HepG2 (cell line): Measurements from ENCODE around the gene PWP1. TPM values are rescaled to one million over a fixed set of nuclear protein-coding genes. Genes with fewer than 3 reads are reported as not detected.

Experiments used
- EED ChIP-seq: sonication (generic); formaldehyde crosslinking; IDR thresholded peaks from 2 replicates; pipeline ENCODE4 v1.5.0; 2020; ENCODE audit warnings: mild to moderate bottlenecking, missing genetic modification reagents
- FOXC1 ChIP-seq: sonication (generic); formaldehyde crosslinking; IDR thresholded peaks from 2 replicates; pipeline ENCODE4 v1.8.0; 2022; ENCODE audit warnings: mild to moderate bottlenecking, missing genetic modification reagents, borderline replicate concordance
- GATAD2A ChIP-seq: IDR thresholded peaks from 2 replicates; pipeline ENCODE4 v1.6.1; 2016
- KLF12 ChIP-seq: sonication (generic); formaldehyde crosslinking; IDR thresholded peaks from 2 replicates; pipeline ENCODE4 v1.4.0; 2020; ENCODE audit warnings: missing genetic modification reagents, borderline replicate concordance
- MTERF4 ChIP-seq: sonication (generic); formaldehyde crosslinking; IDR thresholded peaks from 2 replicates; pipeline ENCODE4 v1.8.0; 2023; ENCODE audit warnings: mild to moderate bottlenecking, missing genetic modification reagents
- PITX1 ChIP-seq: sonication (generic); formaldehyde crosslinking; IDR thresholded peaks from 2 replicates; pipeline ENCODE4 v1.5.1; 2020; ENCODE audit warnings: mild to moderate bottlenecking, missing genetic modification reagents
- POLR2AphosphoS5 ChIP-seq: IDR thresholded peaks from 2 replicates; pipeline ENCODE4 v1.6.1; 2012; ENCODE audit warnings: low read depth, low read length
- ZFP36L2 ChIP-seq: sonication (generic); formaldehyde crosslinking; IDR thresholded peaks from 2 replicates; pipeline ENCODE4 v1.4.0; 2020; ENCODE audit warnings: missing genetic modification reagents
- ZNF615 ChIP-seq: sonication (generic); formaldehyde crosslinking; IDR thresholded peaks from 2 replicates; pipeline ENCODE4 v1.5.0; 2020; ENCODE audit warnings: mild to moderate bottlenecking, missing genetic modification reagents, borderline replicate concordance
- polyA plus RNA-seq, 8 experiments: library from polyadenylated mRNA; depleted of rRNA in 3 of 8; stranded (reverse) in 7 of 8; unstranded in 1 of 8; fragments of >200 nt; fragmentation: Illumina TruSeq in 4 of 8; extraction: Trizol in 4 of 8; gene quantifications; 2 replicates each; pipeline versions ENCODE4 v1.2.1 to v1.2.3, GENCODE V29; 2011 to 2016; ENCODE audit warnings: low read depth in 4 of 8, missing spikeins in 1 of 8, mixed read lengths in 1 of 8; ENCODE audit not compliant: insufficient read depth in 1 of 8
- total RNA-seq, 5 experiments: library from RNA; depleted of rRNA; stranded (reverse); fragments of >200 nt; fragmentation: Illumina TruSeq; extraction: Trizol; gene quantifications; 2 replicates each; pipeline ENCODE4 v1.2.3, GENCODE V29; 2016; ENCODE audit warnings: low read depth in 1 of 5
- TF ChIP-seq, protein P1 (sequence below): IDR thresholded peaks from 2 replicates; pipeline ENCODE4 v1.6.1; 2012; ENCODE audit warnings: low read depth, low read length, improper control_type of control experiment
- TF ChIP-seq, protein P2 (sequence below): sonication (generic); formaldehyde crosslinking; conservative IDR thresholded peaks from 2 replicates; pipeline ENCODE4 v1.8.0; 2022; ENCODE audit warnings: mild to moderate bottlenecking, moderate library complexity, missing genetic modification reagents
- TF ChIP-seq, protein P3 (sequence below): IDR thresholded peaks from 2 replicates; pipeline ENCODE4 v1.6.1; 2016; ENCODE audit warnings: low read depth, missing genetic modification reagents, missing compliant biosample characterization
- TF ChIP-seq, protein P4 (sequence below): sonication (generic); formaldehyde crosslinking; IDR thresholded peaks from 2 replicates; pipeline ENCODE4 v1.4.0; 2020; ENCODE audit warnings: low read depth, mild to moderate bottlenecking, missing genetic modification reagents
- TF ChIP-seq, protein P5 (sequence below): sonication (generic); formaldehyde crosslinking; conservative IDR thresholded peaks from 2 replicates; pipeline ENCODE4 v1.5.0; 2020; ENCODE audit warnings: missing genetic modification reagents

Gene PWP1
- total and polyA plus RNA-seq, 2 of the 13 experiments (the other 11 are each of a cell fraction or from before 2014, with no cell fraction given): 65.9 to 70.2 TPM

DNA sequence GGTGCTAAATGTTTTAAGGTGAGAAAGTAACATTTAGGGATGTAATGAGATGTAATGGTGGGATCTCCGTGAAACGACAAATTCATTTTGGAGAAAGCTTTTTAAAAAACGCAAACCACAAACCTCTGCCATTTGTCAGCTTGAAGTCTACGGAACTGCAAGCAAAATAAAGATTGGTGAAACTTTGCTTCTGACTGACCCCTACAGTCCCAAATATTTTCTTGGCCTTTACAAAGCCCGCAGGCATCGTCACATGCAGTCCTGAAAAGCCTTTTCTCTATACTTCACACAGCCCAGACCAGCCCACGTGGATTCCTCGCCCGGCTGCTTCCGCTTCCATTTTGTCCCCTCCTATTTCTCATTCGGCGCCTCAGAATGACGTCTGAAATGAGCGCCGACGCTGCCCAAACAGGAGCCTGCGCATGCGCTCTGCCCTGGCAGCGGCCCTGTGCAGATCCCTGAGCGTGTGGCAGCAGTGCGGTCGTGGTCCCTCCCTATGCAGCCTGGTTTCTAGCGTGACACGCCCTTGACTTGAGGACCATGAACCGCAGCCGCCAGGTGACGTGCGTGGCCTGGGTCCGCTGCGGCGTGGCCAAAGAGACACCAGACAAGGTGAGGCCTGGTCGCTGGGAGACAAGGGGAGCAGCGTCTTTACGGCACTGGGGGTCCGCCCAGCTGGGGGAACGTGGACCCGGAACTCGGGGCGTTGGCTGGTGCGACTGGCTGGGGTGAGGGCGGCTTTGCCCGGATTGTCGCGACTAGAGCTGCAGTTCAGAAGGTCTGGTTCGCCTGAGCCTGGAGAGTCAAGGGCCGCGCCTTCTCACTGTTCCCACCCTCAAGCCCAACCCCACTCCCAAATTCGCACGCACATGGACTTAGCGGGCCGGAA is at the start of gene PWP1 (continued):
- TF ChIP-seq, protein P1, sequence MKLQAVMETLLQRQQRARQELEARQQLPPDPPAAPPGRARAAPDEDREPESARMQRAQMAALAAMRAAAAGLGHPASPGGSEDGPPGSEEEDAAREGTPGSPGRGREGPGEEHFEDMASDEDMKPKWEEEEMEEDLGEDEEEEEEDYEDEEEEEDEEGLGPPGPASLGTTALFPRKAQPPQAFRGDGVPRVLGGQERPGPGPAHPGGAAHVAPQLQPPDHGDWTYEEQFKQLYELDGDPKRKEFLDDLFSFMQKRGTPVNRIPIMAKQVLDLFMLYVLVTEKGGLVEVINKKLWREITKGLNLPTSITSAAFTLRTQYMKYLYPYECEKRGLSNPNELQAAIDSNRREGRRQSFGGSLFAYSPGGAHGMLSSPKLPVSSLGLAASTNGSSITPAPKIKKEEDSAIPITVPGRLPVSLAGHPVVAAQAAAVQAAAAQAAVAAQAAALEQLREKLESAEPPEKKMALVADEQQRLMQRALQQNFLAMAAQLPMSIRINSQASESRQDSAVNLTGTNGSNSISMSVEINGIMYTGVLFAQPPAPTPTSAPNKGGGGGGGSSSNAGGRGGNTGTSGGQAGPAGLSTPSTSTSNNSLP: peak; percentile 80
- TF ChIP-seq, protein P2, sequence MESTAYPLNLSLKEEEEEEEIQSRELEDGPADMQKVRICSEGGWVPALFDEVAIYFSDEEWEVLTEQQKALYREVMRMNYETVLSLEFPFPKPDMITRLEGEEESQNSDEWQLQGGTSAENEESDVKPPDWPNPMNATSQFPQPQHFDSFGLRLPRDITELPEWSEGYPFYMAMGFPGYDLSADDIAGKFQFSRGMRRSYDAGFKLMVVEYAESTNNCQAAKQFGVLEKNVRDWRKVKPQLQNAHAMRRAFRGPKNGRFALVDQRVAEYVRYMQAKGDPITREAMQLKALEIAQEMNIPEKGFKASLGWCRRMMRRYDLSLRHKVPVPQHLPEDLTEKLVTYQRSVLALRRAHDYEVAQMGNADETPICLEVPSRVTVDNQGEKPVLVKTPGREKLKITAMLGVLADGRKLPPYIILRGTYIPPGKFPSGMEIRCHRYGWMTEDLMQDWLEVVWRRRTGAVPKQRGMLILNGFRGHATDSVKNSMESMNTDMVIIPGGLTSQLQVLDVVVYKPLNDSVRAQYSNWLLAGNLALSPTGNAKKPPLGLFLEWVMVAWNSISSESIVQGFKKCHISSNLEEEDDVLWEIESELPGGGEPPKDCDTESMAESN (CRISPR knock-in tag): peak; percentile 77; the same call in 1 of the 2 replicates
- TF ChIP-seq, protein P3, sequence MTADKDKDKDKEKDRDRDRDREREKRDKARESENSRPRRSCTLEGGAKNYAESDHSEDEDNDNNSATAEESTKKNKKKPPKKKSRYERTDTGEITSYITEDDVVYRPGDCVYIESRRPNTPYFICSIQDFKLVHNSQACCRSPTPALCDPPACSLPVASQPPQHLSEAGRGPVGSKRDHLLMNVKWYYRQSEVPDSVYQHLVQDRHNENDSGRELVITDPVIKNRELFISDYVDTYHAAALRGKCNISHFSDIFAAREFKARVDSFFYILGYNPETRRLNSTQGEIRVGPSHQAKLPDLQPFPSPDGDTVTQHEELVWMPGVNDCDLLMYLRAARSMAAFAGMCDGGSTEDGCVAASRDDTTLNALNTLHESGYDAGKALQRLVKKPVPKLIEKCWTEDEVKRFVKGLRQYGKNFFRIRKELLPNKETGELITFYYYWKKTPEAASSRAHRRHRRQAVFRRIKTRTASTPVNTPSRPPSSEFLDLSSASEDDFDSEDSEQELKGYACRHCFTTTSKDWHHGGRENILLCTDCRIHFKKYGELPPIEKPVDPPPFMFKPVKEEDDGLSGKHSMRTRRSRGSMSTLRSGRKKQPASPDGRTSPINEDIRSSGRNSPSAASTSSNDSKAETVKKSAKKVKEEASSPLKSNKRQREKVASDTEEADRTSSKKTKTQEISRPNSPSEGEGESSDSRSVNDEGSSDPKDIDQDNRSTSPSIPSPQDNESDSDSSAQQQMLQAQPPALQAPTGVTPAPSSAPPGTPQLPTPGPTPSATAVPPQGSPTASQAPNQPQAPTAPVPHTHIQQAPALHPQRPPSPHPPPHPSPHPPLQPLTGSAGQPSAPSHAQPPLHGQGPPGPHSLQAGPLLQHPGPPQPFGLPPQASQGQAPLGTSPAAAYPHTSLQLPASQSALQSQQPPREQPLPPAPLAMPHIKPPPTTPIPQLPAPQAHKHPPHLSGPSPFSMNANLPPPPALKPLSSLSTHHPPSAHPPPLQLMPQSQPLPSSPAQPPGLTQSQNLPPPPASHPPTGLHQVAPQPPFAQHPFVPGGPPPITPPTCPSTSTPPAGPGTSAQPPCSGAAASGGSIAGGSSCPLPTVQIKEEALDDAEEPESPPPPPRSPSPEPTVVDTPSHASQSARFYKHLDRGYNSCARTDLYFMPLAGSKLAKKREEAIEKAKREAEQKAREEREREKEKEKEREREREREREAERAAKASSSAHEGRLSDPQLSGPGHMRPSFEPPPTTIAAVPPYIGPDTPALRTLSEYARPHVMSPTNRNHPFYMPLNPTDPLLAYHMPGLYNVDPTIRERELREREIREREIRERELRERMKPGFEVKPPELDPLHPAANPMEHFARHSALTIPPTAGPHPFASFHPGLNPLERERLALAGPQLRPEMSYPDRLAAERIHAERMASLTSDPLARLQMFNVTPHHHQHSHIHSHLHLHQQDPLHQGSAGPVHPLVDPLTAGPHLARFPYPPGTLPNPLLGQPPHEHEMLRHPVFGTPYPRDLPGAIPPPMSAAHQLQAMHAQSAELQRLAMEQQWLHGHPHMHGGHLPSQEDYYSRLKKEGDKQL (CRISPR knock-in tag): no peak
- TF ChIP-seq, protein P4, sequence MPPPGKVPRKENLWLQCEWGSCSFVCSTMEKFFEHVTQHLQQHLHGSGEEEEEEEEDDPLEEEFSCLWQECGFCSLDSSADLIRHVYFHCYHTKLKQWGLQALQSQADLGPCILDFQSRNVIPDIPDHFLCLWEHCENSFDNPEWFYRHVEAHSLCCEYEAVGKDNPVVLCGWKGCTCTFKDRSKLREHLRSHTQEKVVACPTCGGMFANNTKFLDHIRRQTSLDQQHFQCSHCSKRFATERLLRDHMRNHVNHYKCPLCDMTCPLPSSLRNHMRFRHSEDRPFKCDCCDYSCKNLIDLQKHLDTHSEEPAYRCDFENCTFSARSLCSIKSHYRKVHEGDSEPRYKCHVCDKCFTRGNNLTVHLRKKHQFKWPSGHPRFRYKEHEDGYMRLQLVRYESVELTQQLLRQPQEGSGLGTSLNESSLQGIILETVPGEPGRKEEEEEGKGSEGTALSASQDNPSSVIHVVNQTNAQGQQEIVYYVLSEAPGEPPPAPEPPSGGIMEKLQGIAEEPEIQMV (CRISPR knock-in tag): 0 out of 2 replicates have a peak, but pooled peaks have one; percentile 67
- TF ChIP-seq GATAD2A (CRISPR knock-in tag) (peak; percentile 71), POLR2AphosphoS5 (peak; percentile 89), MTERF4 (CRISPR knock-in tag) (peak; percentile 49; the same call in 1 of the 2 replicates), EED (CRISPR knock-in tag) (no peak), ZFP36L2 (CRISPR knock-in tag) (no peak), ZNF615 (CRISPR knock-in tag) (no peak), KLF12 (CRISPR knock-in tag) (peak; percentile 92), PITX1 (CRISPR knock-in tag) (peak; percentile 26), FOXC1 (CRISPR knock-in tag) (peak; percentile 85)
- TF ChIP-seq, protein P5, sequence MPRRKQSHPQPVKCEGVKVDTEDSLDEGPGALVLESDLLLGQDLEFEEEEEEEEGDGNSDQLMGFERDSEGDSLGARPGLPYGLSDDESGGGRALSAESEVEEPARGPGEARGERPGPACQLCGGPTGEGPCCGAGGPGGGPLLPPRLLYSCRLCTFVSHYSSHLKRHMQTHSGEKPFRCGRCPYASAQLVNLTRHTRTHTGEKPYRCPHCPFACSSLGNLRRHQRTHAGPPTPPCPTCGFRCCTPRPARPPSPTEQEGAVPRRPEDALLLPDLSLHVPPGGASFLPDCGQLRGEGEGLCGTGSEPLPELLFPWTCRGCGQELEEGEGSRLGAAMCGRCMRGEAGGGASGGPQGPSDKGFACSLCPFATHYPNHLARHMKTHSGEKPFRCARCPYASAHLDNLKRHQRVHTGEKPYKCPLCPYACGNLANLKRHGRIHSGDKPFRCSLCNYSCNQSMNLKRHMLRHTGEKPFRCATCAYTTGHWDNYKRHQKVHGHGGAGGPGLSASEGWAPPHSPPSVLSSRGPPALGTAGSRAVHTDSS (CRISPR knock-in tag): no peak
